Chondrocyte (in vitro differentiated cells): Measurements from ENCODE around the gene RBPJL. TPM values are rescaled to one million over a fixed set of nuclear protein-coding genes. Genes with fewer than 3 reads are reported as not detected.

Experiments used
- DNase-seq: peaks from one replicate; pipeline ENCODE4 v3.0.0; 2021; ENCODE audit warnings: mixed read lengths, low spot score
- H3K27ac Mint-ChIP-seq: one replicate; pipeline ENCODE4 v1.8.0; 2021; ENCODE audit warnings: mild to moderate bottlenecking, moderate library complexity, mixed read lengths; ENCODE audit not compliant: unreplicated experiment
- H3K27me3 Mint-ChIP-seq: 2 replicates; pipeline ENCODE4 v1.8.0; 2021; ENCODE audit warnings: low read depth, mixed read lengths
- H3K36me3 Mint-ChIP-seq: 2 replicates; pipeline ENCODE4 v1.8.0; 2021; ENCODE audit warnings: low read depth, mixed read lengths
- H3K4me1 Mint-ChIP-seq: 2 replicates; pipeline ENCODE4 v1.8.0; 2021; ENCODE audit warnings: low read depth, mild to moderate bottlenecking, mixed read lengths
- H3K4me3 Mint-ChIP-seq: one replicate; pipeline ENCODE4 v1.8.0; 2021; ENCODE audit warnings: mild to moderate bottlenecking, moderate library complexity, mixed read lengths; ENCODE audit not compliant: unreplicated experiment
- H3K9me3 Mint-ChIP-seq: 2 replicates; pipeline ENCODE4 v1.8.0; 2021; ENCODE audit warnings: low read depth, mixed read lengths
- CTCF ChIP-seq: fragments of 200-600 bp; sonication (generic); IDR thresholded peaks from 2 replicates; pipeline ENCODE4 v1.5.0; 2021; ENCODE audit warnings: antibody characterized with exemption, mild to moderate bottlenecking, moderate library complexity
- total RNA-seq: library from RNA; stranded (reverse); gene quantifications from 3 replicates; pipeline ENCODE4 v1.2.1, GENCODE V29; 2021

Gene RBPJL
- total RNA-seq, 1 donor from 2014 or later, result not detected

DNA sequence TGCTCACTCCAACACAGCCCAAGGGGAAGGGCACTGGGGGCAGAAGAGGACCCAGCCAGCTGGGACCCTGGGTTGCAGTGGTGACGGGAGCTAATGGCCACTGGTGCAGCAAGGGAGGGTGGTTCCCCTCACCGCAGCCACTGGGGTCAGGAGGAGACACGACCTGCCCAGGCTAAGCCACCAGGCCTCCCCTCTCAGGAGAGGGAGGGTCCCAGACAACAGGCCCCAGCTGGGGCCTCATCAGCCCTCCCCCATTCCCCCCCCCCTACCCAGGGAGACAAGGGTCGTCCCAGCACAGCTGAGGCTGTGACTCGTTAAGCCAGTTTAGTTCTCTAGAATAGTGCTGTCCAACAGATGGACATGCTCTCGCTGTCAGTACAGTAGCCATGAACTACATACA is 18.7 kb downstream of the RBPJL start:
- Mint-ChIP-seq H3K4me1 (peaks cover 4% of the 10 kb centered on the region), H3K27me3 (no peaks in the 10 kb centered on the region)

DNA sequence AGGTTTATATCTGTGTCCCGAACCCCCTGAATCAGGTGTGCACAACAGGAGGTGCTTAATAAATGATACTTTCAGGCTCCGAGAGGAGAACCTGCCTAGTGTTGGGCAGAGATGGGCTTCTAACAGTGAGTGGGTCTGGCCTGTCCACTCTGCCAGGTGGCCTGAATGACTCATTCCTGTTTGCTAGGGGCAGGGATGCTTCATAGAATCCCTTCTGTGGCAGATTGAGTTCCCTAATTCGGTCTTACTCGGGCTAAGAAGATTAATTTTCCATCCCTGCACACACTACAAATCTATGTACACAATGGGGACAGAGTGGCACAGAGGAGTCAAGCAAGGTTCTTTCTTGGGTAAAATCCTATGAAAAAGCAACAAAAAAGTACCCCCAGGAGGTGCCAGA is 21.8 kb downstream of the RBPJL start:
- H3K27me3 Mint-ChIP-seq, result no peaks in the 10 kb centered on the region
- H3K36me3 Mint-ChIP-seq, result peaks cover 8% of the 10 kb centered on the region
- no peak for TF ChIP-seq CTCF
- no peak overlapping the region for H3K4me3 Mint-ChIP-seq
- no peak for DNase-seq
- H3K9me3 Mint-ChIP-seq, result no peaks in the 10 kb centered on the region
- no peaks in the 10 kb centered on the region for H3K4me1 Mint-ChIP-seq
- H3K27ac Mint-ChIP-seq, result no peak overlapping the region

More for the DNA sequence above, 18.7 kb downstream of the RBPJL start:
- no peak for TF ChIP-seq CTCF
- DNase-seq, result peak; percentile 52
- no peak overlapping the region for H3K27ac Mint-ChIP-seq
- H3K9me3 Mint-ChIP-seq, result no peaks in the 10 kb centered on the region
- H3K4me3 Mint-ChIP-seq, result no peak overlapping the region
- peaks cover 4% of the 10 kb centered on the region for H3K36me3 Mint-ChIP-seq

GRCh38 chr20:45329497-45330319 is 23.1 kb downstream of the RBPJL start:
- no peak overlapping the region for H3K4me3 Mint-ChIP-seq
- H3K9me3 Mint-ChIP-seq, result no peaks in the 10 kb centered on the region
- H3K27me3 Mint-ChIP-seq, result no peaks in the 10 kb centered on the region
- H3K36me3 Mint-ChIP-seq, result peaks cover 8% of the 10 kb centered on the region
- peak; percentile 50 for DNase-seq
- no peak for TF ChIP-seq CTCF
- no peak overlapping the region for H3K27ac Mint-ChIP-seq
- no peaks in the 10 kb centered on the region for H3K4me1 Mint-ChIP-seq

- H3K4me1 Mint-ChIP-seq, result peaks cover 4% of the 10 kb centered on the region
- peaks cover 8% of the 10 kb centered on the region for H3K36me3 Mint-ChIP-seq
- TF ChIP-seq CTCF, result no peak
- H3K4me3 Mint-ChIP-seq, result no peak overlapping the region
- no peaks in the 10 kb centered on the region for H3K27me3 Mint-ChIP-seq
- no peak overlapping the region for H3K27ac Mint-ChIP-seq
- H3K9me3 Mint-ChIP-seq, result no peaks in the 10 kb centered on the region
- DNase-seq, result no peak
These were observed 23.8 kb downstream of the RBPJL start for GRCh38 chr20:45330476-45330875.

DNA sequence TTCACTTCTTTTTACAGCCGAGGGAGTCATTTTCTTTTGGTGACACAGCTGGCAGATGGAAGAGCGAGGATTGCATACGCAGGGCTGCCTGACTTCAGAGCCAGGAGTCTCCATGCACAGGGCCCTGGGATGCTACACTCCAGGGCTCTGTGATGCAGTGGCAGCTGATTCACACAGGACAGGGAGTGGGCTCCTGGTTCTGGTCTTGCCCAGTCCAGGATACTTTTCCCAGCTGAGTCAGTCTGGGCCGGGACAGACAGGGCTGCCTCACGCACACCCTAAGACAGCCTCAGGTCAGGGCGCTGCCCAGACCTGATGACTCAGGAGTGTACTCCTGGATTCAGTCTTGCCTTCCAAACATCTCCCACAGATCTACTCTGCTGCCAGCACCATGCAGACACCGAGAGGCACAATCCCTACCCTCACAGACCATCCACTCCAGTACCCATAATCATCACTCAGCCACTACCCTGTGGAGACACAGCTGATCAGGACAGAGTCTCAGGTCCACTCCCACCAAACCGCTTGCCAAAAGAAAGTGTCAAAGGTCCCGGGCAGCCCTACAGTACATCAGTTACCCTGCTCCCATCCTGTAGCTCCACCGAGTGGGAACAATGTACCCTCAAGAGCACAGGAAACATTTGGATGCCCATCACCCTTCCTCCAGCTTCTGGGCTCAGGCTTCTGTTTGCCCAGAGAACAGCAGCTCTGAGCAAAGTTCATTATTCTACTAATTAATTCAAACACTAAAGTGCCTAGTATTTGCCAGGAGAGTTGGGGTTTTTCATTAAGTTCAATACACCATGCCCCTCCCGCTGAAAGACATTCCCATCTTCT is 30.1 kb downstream of the RBPJL start:
- Mint-ChIP-seq H3K4me3 (no peak overlapping the region), H3K27ac (peak overlapping the region; percentile 96), H3K9me3 (no peaks in the 10 kb centered on the region), H3K36me3 (no peaks in the 10 kb centered on the region), H3K4me1 (peaks cover 56% of the 10 kb centered on the region), H3K27me3 (no peaks in the 10 kb centered on the region)
- no peak for DNase-seq
- peak; percentile 2 for TF ChIP-seq CTCF
